GM15510 (cell line): ENCODE measurements around the gene GCAT.

Experiments used
- POLR2A ChIP-seq: IDR thresholded peaks from 3 replicates; pipeline ENCODE4 v1.6.1; 2011; ENCODE audit warnings: borderline replicate concordance; ENCODE audit not compliant: insufficient read length; ENCODE audit errors: extremely low read depth

Gene GCAT

DNA sequence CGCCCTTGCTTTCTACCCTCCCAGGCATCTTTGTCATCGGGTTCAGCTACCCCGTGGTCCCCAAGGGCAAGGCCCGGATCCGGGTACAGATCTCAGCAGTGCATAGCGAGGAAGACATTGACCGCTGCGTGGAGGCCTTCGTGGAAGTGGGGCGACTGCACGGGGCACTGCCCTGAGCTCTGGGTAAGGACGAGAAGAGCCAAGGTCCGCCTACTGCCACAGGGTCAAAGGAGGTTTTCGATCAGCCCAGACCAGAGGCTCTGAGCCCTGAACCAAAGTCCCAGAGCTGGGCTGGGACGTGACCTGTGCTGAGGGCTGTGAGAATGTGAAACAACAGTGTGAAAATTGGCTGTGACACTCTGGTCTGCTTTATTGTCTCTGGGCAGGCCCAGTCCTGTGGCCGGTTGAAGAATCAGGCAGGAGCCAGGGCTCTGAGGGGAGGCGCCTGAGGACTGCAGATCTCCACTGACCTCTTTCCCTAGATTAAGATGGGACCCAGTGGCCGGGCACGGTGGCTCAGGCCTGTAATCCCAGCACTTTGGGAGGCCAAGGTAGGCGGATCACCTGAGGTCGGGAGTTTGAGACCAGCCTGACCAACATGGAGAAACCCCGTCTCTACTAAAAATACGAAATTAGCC lies 8.9 kb downstream of the GCAT start:
- TF ChIP-seq POLR2A = no peak

DNA sequence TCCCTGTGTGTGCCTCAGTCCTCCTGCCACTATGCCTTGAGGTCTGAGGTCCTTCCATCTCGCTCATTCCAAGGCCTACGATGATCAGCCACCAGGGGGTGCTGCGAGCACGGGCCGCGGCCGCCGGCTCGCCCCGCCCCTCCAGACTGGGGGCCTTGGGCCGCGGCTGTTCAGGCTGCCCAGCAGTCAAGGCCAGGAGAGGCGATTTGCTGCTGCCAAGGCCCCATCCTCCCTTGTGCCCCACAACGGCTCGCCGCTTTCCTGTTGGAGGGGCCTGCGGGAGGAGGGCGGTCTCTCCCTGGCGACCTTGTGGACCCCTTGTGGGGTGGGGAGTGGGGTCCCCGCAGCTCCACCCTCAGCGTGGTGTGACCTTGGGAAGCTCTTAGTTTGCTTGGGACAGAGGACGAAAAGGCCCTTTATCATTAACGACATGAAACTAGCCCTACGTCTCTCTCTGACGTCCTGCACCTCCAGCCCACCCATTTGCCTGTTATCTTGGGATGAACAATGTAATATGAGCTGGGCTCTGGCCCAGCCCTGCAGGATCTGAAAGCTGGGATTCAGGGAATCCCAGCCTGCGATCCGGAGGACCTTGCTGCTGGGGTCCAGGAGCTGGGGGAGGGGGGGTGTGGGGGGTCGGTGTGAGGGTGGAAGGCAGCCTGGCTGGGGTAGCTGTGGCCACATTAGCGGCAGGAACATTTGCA lies 10.1 kb downstream of the GCAT start:
- TF ChIP-seq POLR2A = no peak

DNA sequence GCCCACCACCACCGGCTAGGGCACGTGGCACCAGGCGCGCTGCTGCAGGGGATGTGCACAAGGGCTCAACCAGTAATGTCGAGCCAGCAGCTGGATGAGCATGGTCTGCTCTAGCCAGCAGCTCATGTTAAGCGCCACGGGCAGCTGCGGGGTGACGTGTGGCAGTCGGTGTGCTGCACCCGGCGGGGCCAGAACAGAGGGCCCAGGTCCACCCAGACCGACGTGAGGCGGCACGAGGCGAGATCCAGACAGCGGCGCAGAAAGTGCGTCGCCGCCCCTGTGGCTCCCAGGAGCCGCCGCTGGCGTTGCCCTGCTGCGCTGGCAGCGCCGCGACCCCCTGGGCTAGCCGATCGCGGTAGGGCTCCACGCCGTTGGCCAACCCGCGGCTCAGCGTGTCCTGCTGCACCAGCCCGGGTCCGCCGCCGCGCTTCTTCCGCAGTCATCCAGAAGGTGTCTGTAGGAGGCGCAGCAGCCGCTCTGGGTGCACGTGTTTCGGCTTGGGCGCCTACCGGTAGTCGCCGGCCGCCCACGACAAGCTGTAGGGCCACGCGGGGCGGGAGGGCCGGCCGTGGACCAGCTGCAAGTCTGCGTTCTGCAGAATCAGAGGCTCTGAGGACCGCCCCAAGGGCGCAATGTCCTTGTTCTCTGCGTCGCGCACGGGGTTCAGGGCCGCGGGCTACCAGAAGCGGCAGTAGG lies 10.8 kb downstream of the GCAT start:
- TF ChIP-seq POLR2A = no peak

DNA sequence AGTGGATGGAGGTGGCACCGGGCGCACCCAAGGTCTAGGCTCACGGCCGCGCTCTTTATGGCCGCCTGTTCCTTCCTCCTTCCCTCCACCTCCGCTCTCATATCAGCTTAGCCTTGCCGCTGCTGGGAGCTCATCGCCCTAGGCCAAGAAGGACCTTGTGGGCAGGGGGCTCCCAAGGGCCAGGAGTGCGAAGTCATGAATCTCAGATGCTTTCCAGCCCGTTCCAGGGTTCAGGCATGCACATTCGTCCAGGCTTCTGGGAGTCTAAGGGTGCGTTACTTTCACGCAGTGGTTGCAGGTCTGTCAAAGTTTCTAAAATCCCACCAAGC lies 11.3 kb downstream of the GCAT start:
- no peak for TF ChIP-seq POLR2A

DNA sequence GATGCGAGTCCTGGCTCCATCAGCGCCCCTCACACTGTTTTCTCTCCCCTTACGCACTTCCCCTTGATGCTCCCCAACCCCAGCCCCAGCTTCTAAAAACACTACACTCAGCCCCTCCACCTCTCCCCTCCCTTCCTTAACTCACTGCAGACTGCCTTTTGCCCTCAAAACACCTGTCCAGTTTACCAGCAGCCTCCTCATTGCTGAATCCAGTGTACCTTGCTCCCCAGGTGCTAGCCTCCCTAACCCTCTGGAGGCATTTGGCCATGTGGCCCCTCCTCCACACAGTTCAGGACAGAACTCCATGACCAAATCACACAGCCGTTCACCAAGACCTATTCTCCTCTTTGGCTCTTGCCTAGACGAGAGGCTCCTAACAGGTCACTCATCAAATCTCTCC lies 12.6 kb downstream of the GCAT start:
- no peak for TF ChIP-seq POLR2A

DNA sequence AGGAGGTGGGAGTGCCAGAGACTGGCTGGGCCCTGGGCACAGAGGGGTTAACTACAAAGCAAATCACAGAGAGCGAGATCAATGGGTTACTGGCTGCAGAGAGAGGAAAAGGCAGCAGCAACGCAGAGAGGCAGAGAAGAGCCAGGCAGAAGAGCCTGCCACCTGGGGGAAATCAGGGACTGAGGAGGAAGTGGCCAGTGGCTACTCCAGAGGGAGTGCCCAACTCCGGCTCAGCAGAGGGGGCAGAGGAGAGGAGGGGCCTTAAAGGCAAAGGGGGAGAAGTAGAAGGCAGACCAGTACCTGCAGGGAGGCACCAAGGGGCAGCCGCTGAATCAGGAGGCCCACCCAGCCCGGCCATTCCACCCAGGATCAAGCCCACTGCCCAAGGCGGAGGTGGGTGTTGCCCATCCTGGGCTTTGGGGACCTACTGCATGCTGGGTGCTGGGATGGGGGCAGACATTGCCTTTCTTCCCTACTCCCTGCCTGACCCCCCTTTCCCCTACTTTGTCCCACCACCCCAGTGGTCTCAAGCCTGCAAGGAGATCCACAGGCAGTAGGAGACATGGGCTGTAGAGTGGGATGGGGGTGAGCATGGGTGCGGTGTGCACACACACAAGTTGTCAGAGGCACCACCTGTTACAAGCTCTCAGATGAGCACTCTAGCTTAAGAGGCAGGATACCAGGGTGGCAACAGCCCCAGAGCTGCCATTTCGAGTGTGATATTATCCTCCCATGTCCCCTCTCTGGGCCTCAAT lies 14.5 kb downstream of the GCAT start:
- no peak for TF ChIP-seq POLR2A

DNA sequence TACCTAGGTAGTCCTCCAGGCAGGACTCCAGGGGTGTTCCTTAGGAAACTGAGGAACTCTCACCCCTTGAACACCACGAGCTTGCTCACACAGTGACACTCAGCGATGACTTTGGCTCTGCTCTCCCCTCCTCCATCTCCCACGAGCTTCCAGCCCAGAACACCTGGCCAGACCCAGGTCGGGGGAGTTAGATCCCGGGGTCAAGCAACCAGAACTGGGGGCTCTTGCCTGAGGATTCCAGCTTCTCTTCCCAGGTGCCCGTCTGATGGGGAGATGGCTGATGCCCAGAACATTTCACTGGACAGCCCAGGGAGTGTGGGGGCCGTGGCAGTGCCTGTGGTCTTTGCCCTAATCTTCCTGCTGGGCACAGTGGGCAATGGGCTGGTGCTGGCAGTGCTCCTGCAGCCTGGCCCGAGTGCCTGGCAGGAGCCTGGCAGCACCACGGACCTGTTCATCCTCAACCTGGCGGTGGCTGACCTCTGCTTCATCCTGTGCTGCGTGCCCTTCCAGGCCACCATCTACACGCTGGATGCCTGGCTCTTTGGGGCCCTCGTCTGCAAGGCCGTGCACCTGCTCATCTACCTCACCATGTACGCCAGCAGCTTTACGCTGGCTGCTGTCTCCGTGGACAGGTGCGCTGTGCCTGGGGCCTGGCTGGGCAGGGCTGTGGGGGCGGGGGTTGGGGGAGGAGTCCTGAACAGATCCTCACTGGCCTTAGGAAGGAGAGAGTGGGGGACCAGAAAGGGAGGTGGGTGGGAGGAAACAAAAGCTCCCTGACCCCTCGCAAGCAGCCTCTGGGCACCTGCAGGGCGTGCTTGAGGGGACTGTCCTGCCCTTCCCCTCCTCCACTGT lies 15.6 kb downstream of the GCAT start, which contains the start of gene GALR3:
GALR3 (plus strand) TSS at position 249 of the 852 bp plus-strand sequence; CDS start at position 274, 25 bp downstream.
- no peak for TF ChIP-seq POLR2A

DNA sequence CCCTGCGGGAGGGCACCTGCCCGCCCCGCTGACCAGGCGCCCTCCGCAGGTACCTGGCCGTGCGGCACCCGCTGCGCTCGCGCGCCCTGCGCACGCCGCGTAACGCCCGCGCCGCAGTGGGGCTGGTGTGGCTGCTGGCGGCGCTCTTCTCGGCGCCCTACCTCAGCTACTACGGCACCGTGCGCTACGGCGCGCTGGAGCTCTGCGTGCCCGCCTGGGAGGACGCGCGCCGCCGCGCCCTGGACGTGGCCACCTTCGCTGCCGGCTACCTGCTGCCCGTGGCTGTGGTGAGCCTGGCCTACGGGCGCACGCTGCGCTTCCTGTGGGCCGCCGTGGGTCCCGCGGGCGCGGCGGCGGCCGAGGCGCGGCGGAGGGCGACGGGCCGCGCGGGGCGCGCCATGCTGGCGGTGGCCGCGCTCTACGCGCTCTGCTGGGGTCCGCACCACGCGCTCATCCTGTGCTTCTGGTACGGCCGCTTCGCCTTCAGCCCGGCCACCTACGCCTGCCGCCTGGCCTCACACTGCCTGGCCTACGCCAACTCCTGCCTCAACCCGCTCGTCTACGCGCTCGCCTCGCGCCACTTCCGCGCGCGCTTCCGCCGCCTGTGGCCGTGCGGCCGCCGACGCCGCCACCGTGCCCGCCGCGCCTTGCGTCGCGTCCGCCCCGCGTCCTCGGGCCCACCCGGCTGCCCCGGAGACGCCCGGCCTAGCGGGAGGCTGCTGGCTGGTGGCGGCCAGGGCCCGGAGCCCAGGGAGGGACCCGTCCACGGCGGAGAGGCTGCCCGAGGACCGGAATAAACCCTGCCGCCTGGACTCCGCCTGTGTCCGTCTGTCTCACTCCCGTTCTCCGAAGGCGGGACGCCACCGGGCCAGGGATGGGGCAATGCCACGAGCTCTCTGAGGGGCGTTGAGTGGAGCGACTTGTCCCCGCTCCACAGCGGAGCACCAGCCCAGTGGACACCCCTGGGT lies 17.2 kb downstream of the GCAT start:
- TF ChIP-seq POLR2A = no peak

DNA sequence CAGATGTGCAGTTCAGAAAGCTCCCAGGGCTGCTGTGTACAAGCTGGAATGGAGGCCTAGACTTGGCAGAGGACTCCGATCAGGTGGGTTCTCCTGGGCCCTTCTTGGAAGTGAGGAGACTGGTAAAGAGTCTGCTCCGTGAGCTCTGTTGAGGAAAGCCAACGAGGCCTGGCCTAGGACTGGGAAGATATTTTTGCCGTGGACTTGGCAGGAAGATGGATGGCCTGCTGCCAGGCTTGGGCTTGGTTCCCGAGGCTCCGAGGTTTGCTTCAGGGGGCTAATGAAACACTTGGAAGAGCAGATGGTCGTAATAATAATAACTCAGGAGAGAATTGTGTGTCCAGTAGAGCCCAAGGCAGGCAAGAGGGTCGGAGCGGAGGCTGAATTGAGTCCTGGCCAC lies 19.3 kb downstream of the GCAT start:
- no peak for TF ChIP-seq POLR2A

DNA sequence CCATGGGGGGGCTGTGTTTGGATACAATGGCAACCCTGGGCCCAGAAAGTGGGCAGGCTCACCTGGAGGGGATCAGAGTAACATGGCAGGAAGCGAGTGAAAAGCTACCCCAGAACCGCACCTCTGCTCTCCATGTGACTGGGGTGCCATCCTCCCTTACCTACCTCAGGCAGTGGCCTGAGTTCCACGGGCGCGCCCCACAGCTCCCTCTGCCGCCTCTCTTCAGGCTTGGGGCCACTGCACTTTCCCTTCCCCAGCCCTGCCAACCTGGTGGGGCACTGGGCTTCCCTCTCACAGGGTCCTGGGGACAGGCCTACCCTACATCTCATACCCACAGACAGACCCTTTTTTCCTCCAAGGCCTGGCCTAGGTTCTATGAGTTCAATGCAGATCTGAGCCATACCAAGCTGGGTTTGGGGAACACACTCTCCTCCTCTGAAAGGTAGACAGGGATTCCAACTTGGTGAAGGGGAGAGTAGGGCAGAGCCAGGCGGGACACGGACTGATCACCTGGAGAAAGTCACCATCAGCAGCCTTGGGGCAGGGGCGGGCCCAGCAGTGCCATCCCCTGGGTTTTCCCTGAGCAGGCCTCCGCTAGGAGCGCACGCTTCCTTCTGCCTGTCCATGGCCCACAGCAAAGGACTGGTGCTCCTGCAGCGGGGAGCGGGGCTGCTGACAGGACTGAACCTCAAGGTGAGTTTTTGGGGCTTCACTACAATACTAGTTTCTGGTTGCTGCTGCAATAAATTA lies 22.5 kb downstream of the GCAT start:
- TF ChIP-seq POLR2A = no peak

DNA sequence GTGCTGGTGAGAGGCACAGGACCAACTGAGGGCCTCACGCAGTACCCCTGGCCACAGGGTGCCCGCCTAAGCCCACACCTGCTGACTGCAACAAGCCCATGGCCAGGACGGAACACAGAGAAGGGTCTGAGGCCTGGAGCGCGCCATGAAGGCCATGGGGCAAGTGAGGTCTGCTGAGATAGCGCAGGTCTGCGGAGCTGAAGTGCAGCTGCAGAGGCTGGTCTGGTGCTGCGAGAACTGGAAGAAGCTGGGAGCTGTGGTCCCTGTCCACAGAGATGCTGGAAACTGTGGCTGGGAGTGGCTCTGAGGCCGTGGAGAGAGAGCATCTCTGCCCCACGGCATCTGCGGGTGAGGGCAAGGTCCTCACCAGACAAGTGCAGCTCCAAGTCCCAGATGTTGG lies 23.7 kb downstream of the GCAT start:
- TF ChIP-seq POLR2A = no peak

DNA sequence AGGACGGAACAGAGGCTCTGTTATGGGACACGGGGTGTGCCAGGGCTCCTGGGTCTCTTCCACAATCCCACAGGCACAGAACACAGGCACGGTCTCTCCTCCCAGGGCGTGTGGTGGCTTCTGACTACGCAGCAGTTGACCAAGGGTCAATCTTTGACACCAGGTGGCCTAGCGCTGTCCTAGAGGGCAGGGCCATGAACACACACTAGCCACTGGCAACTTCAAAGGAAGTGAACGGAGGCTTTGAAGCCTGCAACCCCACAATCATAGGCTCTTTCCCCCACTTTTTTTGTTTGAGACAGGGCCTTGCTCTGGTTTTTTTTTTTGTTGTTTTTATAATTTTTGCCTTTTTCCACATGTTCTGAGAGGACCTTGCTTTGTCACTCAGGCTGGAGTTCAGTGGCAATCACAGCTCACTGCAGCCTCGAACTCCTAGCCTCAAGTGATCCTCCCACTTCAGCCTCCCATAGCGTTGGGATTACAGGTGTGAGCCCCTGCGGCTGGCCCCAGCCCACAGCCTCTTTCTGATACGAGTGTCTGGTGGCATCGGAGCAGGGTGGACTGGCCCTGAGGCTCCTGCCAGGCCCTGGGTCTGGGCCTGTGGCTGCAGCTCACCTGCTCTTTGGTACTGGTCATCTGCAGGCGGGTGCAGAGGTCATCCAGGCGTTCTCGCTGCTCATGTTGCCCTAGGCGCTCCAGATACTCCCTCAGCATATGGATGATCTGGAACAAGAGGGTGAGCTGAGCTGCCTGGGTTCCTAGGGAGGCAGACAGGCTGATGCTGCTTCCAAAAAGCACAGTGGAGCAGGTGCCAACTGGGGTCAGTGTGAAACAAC lies 24.5 kb downstream of the GCAT start:
- TF ChIP-seq POLR2A = no peak
